ENCODE results near the gene FAM237B. TPM values are rescaled to one million over a fixed set of nuclear protein-coding genes. Genes with fewer than 3 reads are reported as not detected.
"Not testable (repeated sequence)": the region's sequence is repeated elsewhere in the genome, so short reads cannot be mapped to it uniquely, and the experiment has no call there.

The FAM237B gene
- total RNA-seq, 1 donor from 2014 or later, result not detected

- peak; percentile 97 for ATAC-seq (ENCODE audit: low read depth)
- H3K4me1 Mint-ChIP-seq, result peaks cover 35% of the 10 kb centered on the region
- POLR2A ChIA-PET, result interaction anchor here (1.0 to 2.3 kb wide), 2 partner anchors 54 to 57 kb away, joined by 3 to 21 read pairs; partner anchors contain the start of gene CLDN12
Observed at GRCh38 chr7:90346336-90347125, 25.4 kb upstream of the FAM237B start, which contains the start of gene GTPBP10. Gene GTPBP10, plus strand, starts transcription at chr7:90346716. Its CDS starts 26 bp downstream, at chr7:90346742.

GRCh38 chr7:90345595-90346335, 24.7 kb upstream of the FAM237B start:
- intact Hi-C loops (cut with micrococcal nuclease), result loop anchor here (1.0 to 10.0 kb wide), 7 partner anchors 58 to 1787 kb away; partner anchors contain the start of genes AKAP9, CFAP69, CLDN12 and MTERF1
- H3K27me3 Mint-ChIP-seq, result no peaks in the 10 kb centered on the region
- H3K36me3 Mint-ChIP-seq (ENCODE audit: low read depth), result peaks cover 28% of the 10 kb centered on the region
- H3K9me3 Mint-ChIP-seq, result no peaks in the 10 kb centered on the region
- no peak for TF ChIP-seq CTCF (IDR thresholded peaks at IDR 0.05)
- ATAC-seq (ENCODE audit: low read depth) (peak; percentile 7), DNase-seq (no peak)
- H3K27ac Mint-ChIP-seq, result peak overlapping the region; percentile 98
- peaks cover 35% of the 10 kb centered on the region for H3K4me1 Mint-ChIP-seq
- CTCF ChIA-PET, result interaction anchor here (0.7 to 0.8 kb wide), 2 partner anchors 58 to 66 kb away, joined by 3 to 4 read pairs; partner anchors contain the start of gene CLDN12
- POLR2A ChIA-PET, result interaction anchor here (0.7 to 2.3 kb wide), 3 partner anchors 55 to 1595 kb away, joined by 3 to 21 read pairs (median 3); partner anchors contain the start of genes AKAP9 and CLDN12
- peak overlapping the region; percentile 96 for H3K4me3 Mint-ChIP-seq

More at GRCh38 chr7:90346336-90347125, 25.4 kb upstream of the FAM237B start, which contains the start of gene GTPBP10:
- H3K27me3 Mint-ChIP-seq, result no peaks in the 10 kb centered on the region
- H3K27ac Mint-ChIP-seq, result peak within 1 kb of the TSS; percentile 98
- intact Hi-C loops (cut with micrococcal nuclease), result loop anchor here (1.0 to 10.0 kb wide), 7 partner anchors 57 to 1786 kb away; partner anchors contain the start of genes AKAP9, CFAP69, CLDN12 and MTERF1
- H3K4me3 Mint-ChIP-seq, result peak within 1 kb of the TSS; percentile 96
- CTCF ChIA-PET, result interaction anchor here (0.7 kb wide), 1 partner anchor 65 kb away, joined by 3 read pairs; no protein-coding TSS in a partner anchor
- H3K36me3 Mint-ChIP-seq (ENCODE audit: low read depth), result peaks cover 29% of the 10 kb centered on the region
- TF ChIP-seq CTCF (IDR thresholded peaks at IDR 0.05), result peak; percentile 37
- DNase-seq, result peak; percentile 90
- H3K9me3 Mint-ChIP-seq, result no peaks in the 10 kb centered on the region

- intact Hi-C loops (cut with micrococcal nuclease), result loop anchor here (5.0 to 10.0 kb wide), 3 partner anchors 257 to 1600 kb away; partner anchors contain the start of genes AKAP9 and MTERF1
- CTCF ChIA-PET, result no interaction called here
- peaks cover 21% of the 10 kb centered on the region for H3K36me3 Mint-ChIP-seq (ENCODE audit: low read depth)
- ATAC-seq (ENCODE audit: low read depth) (no peak), DNase-seq (no peak)
- POLR2A ChIA-PET, result interaction anchor here (2.3 kb wide), 1 partner anchor 58 kb away, joined by 21 read pairs; the partner anchor contains the start of gene CLDN12
- H3K9me3 Mint-ChIP-seq, result no peaks in the 10 kb centered on the region
- H3K4me3 Mint-ChIP-seq, result peak overlapping the region; percentile 96
- H3K27ac Mint-ChIP-seq, result peak overlapping the region; percentile 98
- H3K27me3 Mint-ChIP-seq, result no peaks in the 10 kb centered on the region
- H3K4me1 Mint-ChIP-seq, result peaks cover 35% of the 10 kb centered on the region
- TF ChIP-seq CTCF (IDR thresholded peaks at IDR 0.05), result no peak
Observed at GRCh38 chr7:90345016-90345415, 23.9 kb upstream of the FAM237B start.

- no peak for DNase-seq
- ChIA-PET CTCF (no interaction called here), POLR2A (no interaction called here)
- no peak for TF ChIP-seq CTCF (IDR thresholded peaks at IDR 0.05)
- no peak for ATAC-seq (ENCODE audit: low read depth)
- intact Hi-C loops (cut with micrococcal nuclease), result no loop called here
- Mint-ChIP-seq H3K27me3 (peaks cover 6% of the 10 kb centered on the region), H3K4me1 (no peaks in the 10 kb centered on the region), H3K27ac (no peak overlapping the region), H3K4me3 (no peak overlapping the region), H3K36me3 (ENCODE audit: low read depth) (no peaks in the 10 kb centered on the region), H3K9me3 (no peaks in the 10 kb centered on the region)
Observed at GRCh38 chr7:90337106-90337505, 16.0 kb upstream of the FAM237B start.

GRCh38 chr7:90334926-90335325, 13.8 kb upstream of the FAM237B start:
- H3K4me3 Mint-ChIP-seq; H3K27me3 Mint-ChIP-seq; POLR2A ChIA-PET; H3K4me1 Mint-ChIP-seq; H3K9me3 Mint-ChIP-seq; CTCF ChIA-PET; H3K27ac Mint-ChIP-seq; ATAC-seq (ENCODE audit: low read depth); H3K36me3 Mint-ChIP-seq (ENCODE audit: low read depth); DNase-seq; intact Hi-C loops (cut with micrococcal nuclease): not testable (repeated sequence)
